Mucosa of rectum (tissue), 2 donors: Measurements from ENCODE around the gene CCDC57.

ENCODE experiments used
- H3K27ac ChIP-seq, 2 donors: one replicate each; pipeline ENCODE4 v1.7.0; 2013; ENCODE audit warnings: inconsistent platforms in 2 of 2, low read depth in 2 of 2, low read length in 2 of 2
- H3K27me3 ChIP-seq, 2 donors: one replicate each; pipeline ENCODE4 v1.7.0; 2013; ENCODE audit warnings: low read length in 2 of 2; ENCODE audit not compliant: control insufficient read depth in 2 of 2, insufficient read depth in 2 of 2
- H3K36me3 ChIP-seq, 2 donors: one replicate each; pipeline ENCODE4 v1.7.0; 2013; ENCODE audit warnings: low read length in 2 of 2; ENCODE audit not compliant: control insufficient read depth in 2 of 2, insufficient read depth in 2 of 2
- H3K4me1 ChIP-seq, 2 donors: one replicate each; pipeline ENCODE4 v1.7.0; 2013; ENCODE audit warnings: low read length in 2 of 2, mild to moderate bottlenecking in 1 of 2; ENCODE audit not compliant: control insufficient read depth in 2 of 2, insufficient read depth in 2 of 2
- H3K4me3 ChIP-seq, 2 donors: one replicate each; pipeline ENCODE4 v1.7.0; 2013; ENCODE audit warnings: low read length in 2 of 2
- H3K9ac ChIP-seq, 2 donors: one replicate each; pipeline ENCODE4 v1.7.0; 2013; ENCODE audit warnings: low read length in 2 of 2, low read depth in 1 of 2, mild to moderate bottlenecking in 1 of 2
- H3K9me3 ChIP-seq, 2 donors: one replicate each; pipeline ENCODE4 v1.7.0; 2013; ENCODE audit warnings: low read length in 2 of 2; ENCODE audit not compliant: control insufficient read depth in 2 of 2
- donor health status: healthy.
- donor health status: Normal muscosa, but diverticular disease.

The CCDC57 gene

DNA sequence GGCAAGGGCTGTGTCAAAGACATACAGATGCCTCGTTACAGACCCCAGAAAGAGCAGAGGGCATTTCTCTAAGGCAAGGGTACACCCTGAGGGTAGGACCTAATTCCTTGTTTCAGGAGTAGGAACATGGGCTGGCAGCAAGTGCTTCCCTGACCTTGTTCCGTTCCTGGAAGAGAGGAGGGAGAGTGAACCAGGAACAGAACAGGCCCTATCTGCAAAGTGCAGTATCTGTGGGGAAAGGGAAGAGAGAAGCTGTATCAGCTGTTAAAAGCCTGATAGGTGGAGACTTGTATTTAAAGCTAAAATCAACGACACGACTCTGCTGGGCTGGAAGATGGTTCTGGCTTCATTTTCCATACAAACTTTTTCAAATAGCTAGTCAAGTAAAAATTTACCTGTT lies 88.5 kb downstream of the CCDC57 start:
- H3K9me3 ChIP-seq: no peaks in the 10 kb centered on the region
- no peaks in the 10 kb centered on the region for H3K27me3 ChIP-seq
- H3K4me1 ChIP-seq: peaks cover 0 to 2% of the 10 kb centered on the region in 2 donors
- H3K27ac ChIP-seq: no peak overlapping the region
- H3K4me3 ChIP-seq: no peak overlapping the region
- H3K9ac ChIP-seq: no peak overlapping the region
- peaks cover 3% of the 10 kb centered on the region in 2 donors for H3K36me3 ChIP-seq

DNA sequence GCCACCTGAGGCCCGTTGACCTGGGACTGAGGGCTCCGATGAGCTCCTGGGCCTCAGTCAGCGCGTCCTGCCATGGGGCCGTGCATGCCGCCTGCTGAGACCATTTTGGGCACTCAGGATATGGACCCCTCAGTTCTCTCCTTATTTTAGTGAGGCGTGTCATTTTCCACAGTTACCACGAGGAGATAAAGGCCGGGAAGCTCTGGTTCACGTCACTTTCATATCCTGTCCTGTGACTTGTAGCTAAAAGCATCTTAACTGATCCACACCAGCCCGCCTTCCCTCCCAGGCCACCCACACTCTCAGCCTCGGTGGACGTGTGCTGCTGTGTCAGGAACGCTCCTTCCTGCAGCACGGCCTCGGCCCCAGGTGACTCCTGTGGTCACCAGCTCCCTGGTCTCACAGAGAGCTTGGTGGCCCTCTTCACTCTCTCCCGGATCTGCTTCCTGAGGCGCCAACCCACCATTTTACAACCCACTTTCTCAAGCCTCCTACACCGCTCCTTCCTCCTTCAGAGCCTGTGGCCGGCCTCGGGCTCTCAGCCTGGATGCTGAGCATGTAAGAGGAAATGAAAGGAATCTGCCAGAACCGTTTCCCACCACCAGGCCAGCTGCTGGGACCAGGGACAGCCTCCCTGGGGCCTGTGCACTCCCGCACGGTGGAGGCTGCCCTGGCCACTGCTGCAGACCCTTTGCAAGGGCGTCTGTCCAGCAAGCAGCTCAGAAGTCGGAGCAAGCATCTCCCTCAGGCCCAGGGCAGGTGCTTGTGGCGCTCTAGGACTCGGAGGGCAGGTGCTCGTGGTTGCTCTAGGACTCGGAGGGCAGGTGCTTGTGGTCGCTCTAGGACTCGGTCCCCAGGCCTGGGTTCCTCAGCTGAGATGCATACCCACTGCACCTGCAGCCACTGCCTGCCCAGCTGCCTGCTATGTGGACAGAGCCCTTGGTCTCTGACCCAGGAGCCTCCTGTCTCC lies 90.7 kb downstream of the CCDC57 start:
- Histone ChIP-seq H3K27me3 (no peaks in the 10 kb centered on the region), H3K9ac (no peak overlapping the region), H3K4me3 (no peak overlapping the region), H3K9me3 (no peaks in the 10 kb centered on the region), H3K27ac (no peak overlapping the region), H3K4me1 (no peaks in the 10 kb centered on the region), H3K36me3 (peaks cover 2 to 3% of the 10 kb centered on the region in 2 donors)

DNA sequence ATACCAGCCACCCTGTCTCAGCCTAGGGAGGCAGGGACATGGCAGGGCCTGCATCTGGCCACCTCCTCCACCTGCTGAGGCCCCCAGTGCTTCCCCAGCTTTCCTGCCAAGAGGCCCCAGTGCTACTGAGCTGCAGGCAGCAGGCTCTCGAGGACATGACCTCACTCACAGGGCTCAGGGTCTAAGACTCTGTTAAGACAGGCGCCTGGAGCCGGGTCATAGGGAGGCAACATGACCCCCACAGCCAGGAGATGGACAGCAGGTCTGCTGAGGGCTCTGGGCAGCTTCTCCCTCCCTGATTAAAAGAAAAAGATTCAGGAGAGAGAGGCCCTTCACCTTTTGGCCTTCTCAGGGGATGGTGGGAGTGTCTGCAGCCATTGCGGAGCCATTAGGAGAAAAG lies 91.4 kb downstream of the CCDC57 start:
- Histone ChIP-seq H3K27ac (no peak overlapping the region), H3K4me1 (no peaks in the 10 kb centered on the region), H3K9me3 (no peaks in the 10 kb centered on the region), H3K36me3 (peaks cover 2 to 3% of the 10 kb centered on the region in 2 donors), H3K9ac (no peak overlapping the region), H3K27me3 (no peaks in the 10 kb centered on the region), H3K4me3 (no peak overlapping the region)

- no peaks in the 10 kb centered on the region for H3K27me3 ChIP-seq
- no peaks in the 10 kb centered on the region for H3K9me3 ChIP-seq
- H3K36me3 ChIP-seq: peaks cover 2 to 3% of the 10 kb centered on the region in 2 donors
- no peak overlapping the region for H3K4me3 ChIP-seq
- no peak overlapping the region for H3K27ac ChIP-seq
- no peaks in the 10 kb centered on the region for H3K4me1 ChIP-seq
- no peak overlapping the region for H3K9ac ChIP-seq
Measured at GRCh38 chr17:82120148-82120547, 92.5 kb downstream of the CCDC57 start.

DNA sequence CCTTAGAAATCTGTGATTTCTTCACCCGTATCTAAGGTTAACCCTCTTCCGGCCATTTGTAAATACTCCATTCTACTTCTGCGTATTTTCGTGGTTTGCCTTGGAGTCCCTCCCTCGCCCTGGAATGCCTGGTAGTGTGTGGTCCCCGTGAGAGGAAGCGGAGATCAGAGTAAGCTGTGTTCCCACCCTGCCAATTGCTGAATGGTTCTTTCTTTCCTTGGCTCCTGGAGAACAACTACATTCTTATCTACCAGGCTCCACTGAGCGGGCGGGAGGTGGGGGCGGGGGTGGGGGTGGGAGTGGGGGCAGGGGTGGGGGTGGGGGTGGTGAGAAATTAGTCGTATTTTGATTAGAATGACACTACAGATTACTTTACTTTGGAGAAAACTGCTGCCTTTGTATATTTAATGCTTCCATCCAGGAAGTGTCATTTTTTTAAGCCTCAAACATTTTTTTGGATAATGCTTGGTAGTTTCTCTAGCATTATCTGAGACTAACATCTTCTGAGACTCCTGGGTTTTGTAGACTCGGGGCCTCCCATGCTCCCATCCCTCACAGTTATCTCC lies 93.7 kb downstream of the CCDC57 start:
- no peaks in the 10 kb centered on the region for H3K27me3 ChIP-seq
- H3K27ac ChIP-seq: no peak overlapping the region
- H3K4me3 ChIP-seq: no peak overlapping the region
- no peaks in the 10 kb centered on the region for H3K4me1 ChIP-seq
- no peak overlapping the region for H3K9ac ChIP-seq
- no peaks in the 10 kb centered on the region for H3K9me3 ChIP-seq
- H3K36me3 ChIP-seq: peaks cover 0 to 2% of the 10 kb centered on the region in 2 donors

- no peak overlapping the region for H3K27ac ChIP-seq
- H3K9ac ChIP-seq: no peak overlapping the region
Measured at GRCh38 chr17:82118168-82118814, 94.4 kb downstream of the CCDC57 start.

DNA sequence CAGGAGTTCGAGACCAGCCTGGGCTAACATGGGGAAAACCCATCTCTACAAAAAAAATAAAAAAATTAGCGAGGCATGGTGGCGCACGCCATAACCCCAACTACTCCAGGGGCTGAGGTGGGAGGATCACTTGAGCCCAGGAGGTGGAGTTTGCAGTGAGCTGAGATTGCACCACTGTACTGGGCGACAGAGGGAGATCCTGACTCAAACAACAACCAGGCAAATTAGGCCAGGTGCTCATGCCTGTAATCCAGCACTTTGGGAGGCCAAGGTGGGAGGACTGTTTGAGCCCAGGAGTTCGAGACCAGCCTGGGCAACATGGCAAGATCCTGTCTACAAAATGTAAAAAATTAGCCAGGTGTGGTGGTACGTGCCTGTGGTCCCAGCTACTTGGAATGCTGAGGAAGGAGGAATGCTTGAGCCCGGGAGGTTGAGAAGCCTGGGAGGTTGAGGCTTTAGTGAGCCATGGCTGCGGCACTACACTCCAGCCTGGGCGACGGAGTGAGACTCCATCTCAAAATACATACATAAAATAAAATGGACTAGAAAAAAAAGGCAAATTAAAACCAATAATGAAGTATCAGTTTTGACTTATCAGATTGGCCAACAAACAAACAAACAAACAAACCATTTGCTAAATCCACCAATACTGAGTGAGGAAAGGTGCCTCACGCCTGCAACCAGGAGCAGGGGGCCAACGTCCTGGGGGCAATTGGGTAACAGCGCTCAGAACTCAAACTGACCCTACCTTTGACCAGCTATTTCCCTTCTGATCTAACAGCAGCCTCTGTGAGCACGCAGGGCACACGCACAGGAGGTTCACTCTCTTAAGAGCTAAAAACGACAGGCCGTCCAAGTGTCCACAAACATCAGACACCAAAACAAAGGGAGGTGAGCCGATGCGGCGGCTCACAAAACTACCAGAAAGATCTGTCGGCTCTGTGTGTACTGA lies 95.2 kb downstream of the CCDC57 start:
- H3K36me3 ChIP-seq: peaks cover 0 to 4% of the 10 kb centered on the region in 2 donors
- no peak overlapping the region for H3K4me3 ChIP-seq
- no peak overlapping the region for H3K27ac ChIP-seq
- no peaks in the 10 kb centered on the region for H3K4me1 ChIP-seq
- H3K27me3 ChIP-seq: no peaks in the 10 kb centered on the region
- no peak overlapping the region for H3K9ac ChIP-seq
- H3K9me3 ChIP-seq: no peaks in the 10 kb centered on the region

More at GRCh38 chr17:82118168-82118814, 94.4 kb downstream of the CCDC57 start:
- Histone ChIP-seq H3K27me3 (no peaks in the 10 kb centered on the region), H3K9me3 (no peaks in the 10 kb centered on the region), H3K4me3 (no peak overlapping the region), H3K4me1 (no peaks in the 10 kb centered on the region), H3K36me3 (peaks cover 0 to 3% of the 10 kb centered on the region in 2 donors)

- Histone ChIP-seq H3K4me3 (no peak overlapping the region), H3K4me1 (no peaks in the 10 kb centered on the region), H3K27me3 (no peaks in the 10 kb centered on the region), H3K9ac (no peak overlapping the region), H3K36me3 (peaks cover 0 to 4% of the 10 kb centered on the region in 2 donors), H3K9me3 (no peaks in the 10 kb centered on the region), H3K27ac (no peak overlapping the region)
Measured at GRCh38 chr17:82116246-82116645, 96.4 kb downstream of the CCDC57 start.

DNA sequence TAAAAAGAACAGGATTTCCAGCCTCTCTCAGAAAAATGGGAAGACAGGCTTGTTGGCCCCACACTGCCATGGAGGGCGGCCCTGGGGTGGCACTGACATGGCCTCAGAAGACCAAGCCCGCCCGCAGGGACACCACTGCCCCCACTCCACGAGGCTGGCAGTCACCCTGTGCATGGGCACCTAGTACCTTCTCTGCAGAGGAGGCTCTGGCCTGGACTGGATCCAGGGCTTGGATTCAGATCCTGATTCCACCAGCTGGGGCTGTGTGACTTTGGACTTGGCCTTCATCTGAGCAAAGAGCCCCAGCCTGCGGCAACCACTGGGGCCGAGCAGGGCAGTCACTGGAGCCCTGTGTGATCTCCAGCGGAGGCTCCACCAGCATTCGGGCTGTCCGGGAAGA lies 97.8 kb downstream of the CCDC57 start:
- Histone ChIP-seq H3K9me3 (no peaks in the 10 kb centered on the region), H3K36me3 (peaks cover 0 to 4% of the 10 kb centered on the region in 2 donors), H3K27me3 (no peaks in the 10 kb centered on the region), H3K4me1 (no peaks in the 10 kb centered on the region), H3K27ac (no peak overlapping the region), H3K9ac (no peak overlapping the region), H3K4me3 (no peak overlapping the region)
